Vagina (tissue), 2 donors: ENCODE results near the gene HTR3A. TPM values are rescaled to one million over a fixed set of nuclear protein-coding genes. Genes with fewer than 3 reads are reported as not detected.

Source experiments
- DNase-seq, 2 donors: peaks; one replicate each; pipeline ENCODE4 v3.0.0-alpha.2; 2017; ENCODE audit errors: extremely low spot score in 2 of 2
- H3K27ac ChIP-seq: fragments of 200-600 bp; sonication (generic); one replicate; pipeline ENCODE4 v1.5.1; 2019
- H3K27me3 ChIP-seq: fragments of 200-600 bp; sonication (generic); one replicate; pipeline ENCODE4 v1.5.1; 2019
- H3K36me3 ChIP-seq, 2 donors: fragments of 200-600 bp; sonication (generic); one replicate each; pipeline ENCODE4 v1.5.1; 2017 to 2019
- H3K4me1 ChIP-seq: fragments of 200-600 bp; sonication (generic); one replicate; pipeline ENCODE4 v1.5.1; 2019
- H3K4me3 ChIP-seq, 2 donors: fragments of 200-600 bp; sonication (generic); 1 replicate in 1 of 2; 2 replicates in 1 of 2; pipeline ENCODE4 v1.5.1; 2016 to 2019
- H3K9me3 ChIP-seq: fragments of 200-600 bp; sonication (generic); one replicate; pipeline ENCODE4 v1.5.1; 2019
- CTCF ChIP-seq, 3 experiments: fragments of 450-650 bp in 2 of 3; fragments of 200-600 bp in 1 of 3; sonication (generic) in 1 of 3; IDR thresholded peaks; one replicate each; pipeline ENCODE4 v1.5.1; 2017 to 2019; ENCODE audit warnings: antibody characterized with exemption in 3 of 3, mild to moderate bottlenecking in 2 of 3, moderate library complexity in 2 of 3
- POLR2A ChIP-seq, 2 donors: fragments of 450-650 bp; IDR thresholded peaks; one replicate each; pipeline ENCODE4 v1.6.1; 2017; ENCODE audit warnings: antibody characterized with exemption in 2 of 2, mild to moderate bottlenecking in 2 of 2, moderate library complexity in 2 of 2
- POLR2AphosphoS5 ChIP-seq, 2 donors: sonication (generic); formaldehyde crosslinking; IDR thresholded peaks; one replicate each; pipeline ENCODE4 v1.9.0; 2017; ENCODE audit warnings: antibody characterized with exemption in 2 of 2, mild to moderate bottlenecking in 2 of 2, low read depth in 1 of 2; ENCODE audit not compliant: insufficient read depth in 1 of 2
- intact Hi-C: fragments of 100-400 bp; cut with DNase I; formaldehyde crosslinking; loops from one replicate; pipeline ENCODE4 v1.15.1; 2023
- total RNA-seq: library from RNA; depleted of rRNA; stranded (reverse); fragments of >200 nt; gene quantifications from one replicate; pipeline ENCODE4 v1.2.3, GENCODE V29; 2016

The HTR3A gene
- total RNA-seq, 1 donor from 2014 or later: not detected

GRCh38 chr11:113949891-113950290 is 25.0 kb upstream of the HTR3A start:
- Histone ChIP-seq H3K4me3 (no peak overlapping the region), H3K4me1 (no peaks in the 10 kb centered on the region), H3K27ac (no peak overlapping the region), H3K36me3 (no peaks in the 10 kb centered on the region), H3K9me3 (no peaks in the 10 kb centered on the region), H3K27me3 (no peaks in the 10 kb centered on the region)
- intact Hi-C loops: no loop called here
- TF ChIP-seq POLR2A (IDR thresholded peaks at IDR 0.05) (no peak), POLR2AphosphoS5 (IDR thresholded peaks at IDR 0.05; ENCODE audit: insufficient read depth in 1 of 2, low read depth in 1 of 2) (no peak), CTCF (IDR thresholded peaks at IDR 0.05) (no peak)
- no peak for DNase-seq

GRCh38 chr11:113951537-113951936 is 23.4 kb upstream of the HTR3A start:
- no peak for TF ChIP-seq POLR2A (IDR thresholded peaks at IDR 0.05)
- no peak for TF ChIP-seq CTCF (IDR thresholded peaks at IDR 0.05)
- no peak for TF ChIP-seq POLR2AphosphoS5 (IDR thresholded peaks at IDR 0.05; ENCODE audit: insufficient read depth in 1 of 2, low read depth in 1 of 2)
- intact Hi-C loops: no loop called here
- H3K27me3 ChIP-seq: no peaks in the 10 kb centered on the region
- no peak overlapping the region for H3K27ac ChIP-seq
- no peaks in the 10 kb centered on the region for H3K36me3 ChIP-seq
- DNase-seq: no peak
- H3K9me3 ChIP-seq: no peaks in the 10 kb centered on the region
- H3K4me1 ChIP-seq: no peaks in the 10 kb centered on the region
- no peak overlapping the region for H3K4me3 ChIP-seq

- intact Hi-C loops: no loop called here
These were observed 22.8 kb upstream of the HTR3A start for GRCh38 chr11:113952070-113952469.

GRCh38 chr11:113952588-113952987 is 22.3 kb upstream of the HTR3A start:
- no peak for DNase-seq
- TF ChIP-seq POLR2A (IDR thresholded peaks at IDR 0.05) (no peak), POLR2AphosphoS5 (IDR thresholded peaks at IDR 0.05; ENCODE audit: insufficient read depth in 1 of 2, low read depth in 1 of 2) (no peak), CTCF (IDR thresholded peaks at IDR 0.05) (no peak)
- H3K4me1 ChIP-seq: no peaks in the 10 kb centered on the region
- no peak overlapping the region for H3K4me3 ChIP-seq
- no peaks in the 10 kb centered on the region for H3K9me3 ChIP-seq
- no peaks in the 10 kb centered on the region for H3K27me3 ChIP-seq
- intact Hi-C loops: no loop called here
- no peaks in the 10 kb centered on the region for H3K36me3 ChIP-seq
- no peak overlapping the region for H3K27ac ChIP-seq

More at GRCh38 chr11:113952070-113952469, 22.8 kb upstream of the HTR3A start:
- no peaks in the 10 kb centered on the region for H3K36me3 ChIP-seq
- no peak for TF ChIP-seq POLR2AphosphoS5 (IDR thresholded peaks at IDR 0.05; ENCODE audit: insufficient read depth in 1 of 2, low read depth in 1 of 2)
- no peak overlapping the region for H3K27ac ChIP-seq
- H3K9me3 ChIP-seq: no peaks in the 10 kb centered on the region
- H3K4me1 ChIP-seq: no peaks in the 10 kb centered on the region
- no peak overlapping the region for H3K4me3 ChIP-seq
- no peak for DNase-seq
- H3K27me3 ChIP-seq: no peaks in the 10 kb centered on the region

- intact Hi-C loops: no loop called here
- Histone ChIP-seq H3K4me3 (no peak overlapping the region), H3K27ac (no peak overlapping the region), H3K27me3 (no peaks in the 10 kb centered on the region), H3K4me1 (no peaks in the 10 kb centered on the region), H3K36me3 (no peaks in the 10 kb centered on the region), H3K9me3 (no peaks in the 10 kb centered on the region)
- DNase-seq: no peak
- TF ChIP-seq CTCF (IDR thresholded peaks at IDR 0.05): no peak
- no peak for TF ChIP-seq POLR2A (IDR thresholded peaks at IDR 0.05)
- TF ChIP-seq POLR2AphosphoS5 (IDR thresholded peaks at IDR 0.05; ENCODE audit: insufficient read depth in 1 of 2, low read depth in 1 of 2): peak in 1 of 2 donors; percentile 13
These were observed 20.7 kb upstream of the HTR3A start for GRCh38 chr11:113954235-113954634.
